ENCODE results near the gene PTPRO. TPM values are rescaled to one million over a fixed set of nuclear protein-coding genes. Genes with fewer than 3 reads are reported as not detected.

PTPRO gene
- total and polyA plus RNA-seq, 10 of the 15 experiments (the other 5 are each of a cell fraction or from before 2014, with no cell fraction given) = 1.2 to 5.3 (median 3.5) TPM

DNA sequence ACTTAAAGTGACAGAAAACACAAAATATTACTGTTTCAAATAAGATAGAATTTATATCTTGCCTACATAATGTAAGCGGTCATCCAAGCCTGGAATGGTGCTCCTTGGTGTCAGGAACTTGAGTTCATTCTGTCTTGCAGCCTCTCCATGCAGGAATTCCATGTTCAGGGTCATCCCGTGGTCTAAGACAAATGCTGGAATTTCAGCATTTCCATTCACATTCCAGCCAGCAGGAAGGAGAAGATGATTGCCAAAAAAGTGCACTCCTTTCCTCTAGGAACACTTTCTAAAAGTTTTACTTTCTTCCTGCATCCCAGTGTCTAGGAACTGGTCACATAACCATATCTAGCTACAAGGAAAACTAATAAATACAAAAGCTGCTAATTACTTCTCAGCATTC lies 106.3 kb downstream of the PTPRO start:
- intact Hi-C loops (cut with micrococcal nuclease; ENCODE audit: unreplicated experiment) = no loop called here
- CTCF ChIA-PET = interaction anchor here (0.6 kb wide), 1 partner anchor 18 kb away, joined by 3 read pairs; no protein-coding TSS in a partner anchor
- Histone ChIP-seq H4K20me1 (ENCODE audit: control insufficient read depth, insufficient read depth) (no peaks in the 10 kb centered on the region), H3K4me3 (no peak overlapping the region), H3K36me3 (ENCODE audit: control insufficient read depth in 2 of 2, insufficient read depth in 2 of 2, low read length in 1 of 2) (no peaks in the 10 kb centered on the region), H3K27me3 (replicated peaks in 1 of 2; ENCODE audit: control insufficient read depth in 2 of 2, insufficient read depth in 2 of 2, low read length in 1 of 2) (no peaks in the 10 kb centered on the region), H3K9ac (ENCODE audit: control insufficient read depth, insufficient read depth, low read length) (no peak overlapping the region), H3K4me2 (ENCODE audit: control insufficient read depth, insufficient read depth) (no peak overlapping the region), H3K4me1 (ENCODE audit: control insufficient read depth, insufficient read depth, low read length) (no peaks in the 10 kb centered on the region), H2AFZ (ENCODE audit: control insufficient read depth, low read depth, low read length) (no peak overlapping the region), H3K27ac (ENCODE audit: control insufficient read depth, insufficient read depth) (no peak overlapping the region), H3K9me3 (replicated peaks; ENCODE audit: control insufficient read depth, insufficient read depth, low read length) (no peaks in the 10 kb centered on the region), H3K79me2 (ENCODE audit: control insufficient read depth, insufficient read depth, low read length) (no peaks in the 10 kb centered on the region)
- SMC1A ChIA-PET (ENCODE audit: uncharacterized antibody, unreplicated experiment) = no interaction called here
- DNase-seq (ENCODE audit: low read depth, low spot score) = no peak
- no peak for FAIRE-seq
- in situ Hi-C loops (cut with MboI) = no loop called here
- POLR2A ChIA-PET = no interaction called here
- no TSS peak for BruUV-seq (replicated peaks)
- no peak for ATAC-seq
- RAD21 ChIA-PET (ENCODE audit: unreplicated experiment) = no interaction called here
- 13% methylated on average over 2 of the region's 2 CpGs for WGBS (ENCODE audit: insufficient coverage, insufficient replicate concordance, low lambda C conversion rate, missing lambda C conversion rate)
- TF ChIP-seq, protein P1, sequence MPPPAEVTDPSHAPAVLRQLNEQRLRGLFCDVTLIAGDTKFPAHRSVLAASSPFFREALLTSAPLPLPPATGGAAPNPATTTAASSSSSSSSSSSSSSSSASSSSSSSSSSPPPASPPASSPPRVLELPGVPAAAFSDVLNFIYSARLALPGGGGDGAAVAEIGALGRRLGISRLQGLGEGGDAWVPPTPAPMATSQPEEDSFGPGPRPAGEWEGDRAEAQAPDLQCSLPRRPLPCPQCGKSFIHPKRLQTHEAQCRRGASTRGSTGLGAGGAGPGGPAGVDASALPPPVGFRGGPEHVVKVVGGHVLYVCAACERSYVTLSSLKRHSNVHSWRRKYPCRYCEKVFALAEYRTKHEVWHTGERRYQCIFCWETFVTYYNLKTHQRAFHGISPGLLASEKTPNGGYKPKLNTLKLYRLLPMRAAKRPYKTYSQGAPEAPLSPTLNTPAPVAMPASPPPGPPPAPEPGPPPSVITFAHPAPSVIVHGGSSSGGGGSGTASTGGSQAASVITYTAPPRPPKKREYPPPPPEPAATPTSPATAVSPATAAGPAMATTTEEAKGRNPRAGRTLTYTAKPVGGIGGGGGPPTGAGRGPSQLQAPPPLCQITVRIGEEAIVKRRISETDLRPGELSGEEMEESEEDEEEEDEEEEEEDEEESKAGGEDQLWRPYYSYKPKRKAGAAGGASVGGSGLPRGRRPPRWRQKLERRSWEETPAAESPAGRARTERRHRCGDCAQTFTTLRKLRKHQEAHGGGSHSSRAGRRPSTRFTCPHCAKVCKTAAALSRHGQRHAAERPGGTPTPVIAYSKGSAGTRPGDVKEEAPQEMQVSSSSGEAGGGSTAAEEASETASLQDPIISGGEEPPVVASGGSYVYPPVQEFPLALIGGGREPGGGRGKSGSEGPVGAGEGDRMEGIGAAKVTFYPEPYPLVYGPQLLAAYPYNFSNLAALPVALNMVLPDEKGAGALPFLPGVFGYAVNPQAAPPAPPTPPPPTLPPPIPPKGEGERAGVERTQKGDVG (CRISPR knock-in tag; IDR thresholded peaks at IDR 0.05) = no peak
- TF ChIP-seq PML (IDR thresholded peaks at IDR 0.05; ENCODE audit: low read length) = no peak
- TF ChIP-seq, protein P2, sequence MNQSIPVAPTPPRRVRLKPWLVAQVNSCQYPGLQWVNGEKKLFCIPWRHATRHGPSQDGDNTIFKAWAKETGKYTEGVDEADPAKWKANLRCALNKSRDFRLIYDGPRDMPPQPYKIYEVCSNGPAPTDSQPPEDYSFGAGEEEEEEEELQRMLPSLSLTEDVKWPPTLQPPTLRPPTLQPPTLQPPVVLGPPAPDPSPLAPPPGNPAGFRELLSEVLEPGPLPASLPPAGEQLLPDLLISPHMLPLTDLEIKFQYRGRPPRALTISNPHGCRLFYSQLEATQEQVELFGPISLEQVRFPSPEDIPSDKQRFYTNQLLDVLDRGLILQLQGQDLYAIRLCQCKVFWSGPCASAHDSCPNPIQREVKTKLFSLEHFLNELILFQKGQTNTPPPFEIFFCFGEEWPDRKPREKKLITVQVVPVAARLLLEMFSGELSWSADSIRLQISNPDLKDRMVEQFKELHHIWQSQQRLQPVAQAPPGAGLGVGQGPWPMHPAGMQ (IDR thresholded peaks at IDR 0.05; ENCODE audit: borderline replicate concordance) = no peak
- TF ChIP-seq ZBED1 (IDR thresholded peaks at IDR 0.05; ENCODE audit: borderline replicate concordance) = no peak
- no peak for TF ChIP-seq NFYA (IDR thresholded peaks at IDR 0.05; ENCODE audit: borderline replicate concordance, low read depth, low read length)
- TF ChIP-seq CREM (IDR thresholded peaks at IDR 0.05; ENCODE audit: low read depth) = no peak
- TF ChIP-seq, protein P3, sequence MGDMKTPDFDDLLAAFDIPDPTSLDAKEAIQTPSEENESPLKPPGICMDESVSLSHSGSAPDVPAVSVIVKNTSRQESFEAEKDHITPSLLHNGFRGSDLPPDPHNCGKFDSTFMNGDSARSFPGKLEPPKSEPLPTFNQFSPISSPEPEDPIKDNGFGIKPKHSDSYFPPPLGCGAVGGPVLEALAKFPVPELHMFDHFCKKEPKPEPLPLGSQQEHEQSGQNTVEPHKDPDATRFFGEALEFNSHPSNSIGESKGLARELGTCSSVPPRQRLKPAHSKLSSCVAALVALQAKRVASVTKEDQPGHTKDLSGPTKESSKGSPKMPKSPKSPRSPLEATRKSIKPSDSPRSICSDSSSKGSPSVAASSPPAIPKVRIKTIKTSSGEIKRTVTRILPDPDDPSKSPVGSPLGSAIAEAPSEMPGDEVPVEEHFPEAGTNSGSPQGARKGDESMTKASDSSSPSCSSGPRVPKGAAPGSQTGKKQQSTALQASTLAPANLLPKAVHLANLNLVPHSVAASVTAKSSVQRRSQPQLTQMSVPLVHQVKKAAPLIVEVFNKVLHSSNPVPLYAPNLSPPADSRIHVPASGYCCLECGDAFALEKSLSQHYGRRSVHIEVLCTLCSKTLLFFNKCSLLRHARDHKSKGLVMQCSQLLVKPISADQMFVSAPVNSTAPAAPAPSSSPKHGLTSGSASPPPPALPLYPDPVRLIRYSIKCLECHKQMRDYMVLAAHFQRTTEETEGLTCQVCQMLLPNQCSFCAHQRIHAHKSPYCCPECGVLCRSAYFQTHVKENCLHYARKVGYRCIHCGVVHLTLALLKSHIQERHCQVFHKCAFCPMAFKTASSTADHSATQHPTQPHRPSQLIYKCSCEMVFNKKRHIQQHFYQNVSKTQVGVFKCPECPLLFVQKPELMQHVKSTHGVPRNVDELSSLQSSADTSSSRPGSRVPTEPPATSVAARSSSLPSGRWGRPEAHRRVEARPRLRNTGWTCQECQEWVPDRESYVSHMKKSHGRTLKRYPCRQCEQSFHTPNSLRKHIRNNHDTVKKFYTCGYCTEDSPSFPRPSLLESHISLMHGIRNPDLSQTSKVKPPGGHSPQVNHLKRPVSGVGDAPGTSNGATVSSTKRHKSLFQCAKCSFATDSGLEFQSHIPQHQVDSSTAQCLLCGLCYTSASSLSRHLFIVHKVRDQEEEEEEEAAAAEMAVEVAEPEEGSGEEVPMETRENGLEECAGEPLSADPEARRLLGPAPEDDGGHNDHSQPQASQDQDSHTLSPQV (IDR thresholded peaks at IDR 0.05) = no peak
- TF ChIP-seq, protein P4, sequence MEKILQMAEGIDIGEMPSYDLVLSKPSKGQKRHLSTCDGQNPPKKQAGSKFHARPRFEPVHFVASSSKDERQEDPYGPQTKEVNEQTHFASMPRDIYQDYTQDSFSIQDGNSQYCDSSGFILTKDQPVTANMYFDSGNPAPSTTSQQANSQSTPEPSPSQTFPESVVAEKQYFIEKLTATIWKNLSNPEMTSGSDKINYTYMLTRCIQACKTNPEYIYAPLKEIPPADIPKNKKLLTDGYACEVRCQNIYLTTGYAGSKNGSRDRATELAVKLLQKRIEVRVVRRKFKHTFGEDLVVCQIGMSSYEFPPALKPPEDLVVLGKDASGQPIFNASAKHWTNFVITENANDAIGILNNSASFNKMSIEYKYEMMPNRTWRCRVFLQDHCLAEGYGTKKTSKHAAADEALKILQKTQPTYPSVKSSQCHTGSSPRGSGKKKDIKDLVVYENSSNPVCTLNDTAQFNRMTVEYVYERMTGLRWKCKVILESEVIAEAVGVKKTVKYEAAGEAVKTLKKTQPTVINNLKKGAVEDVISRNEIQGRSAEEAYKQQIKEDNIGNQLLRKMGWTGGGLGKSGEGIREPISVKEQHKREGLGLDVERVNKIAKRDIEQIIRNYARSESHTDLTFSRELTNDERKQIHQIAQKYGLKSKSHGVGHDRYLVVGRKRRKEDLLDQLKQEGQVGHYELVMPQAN (conservative IDR thresholded peaks at IDR 0.05) = no peak
- no peak for TF ChIP-seq POLR2AphosphoS5 (IDR thresholded peaks at IDR 0.05; ENCODE audit: low read length)
- TF ChIP-seq, protein P5, sequence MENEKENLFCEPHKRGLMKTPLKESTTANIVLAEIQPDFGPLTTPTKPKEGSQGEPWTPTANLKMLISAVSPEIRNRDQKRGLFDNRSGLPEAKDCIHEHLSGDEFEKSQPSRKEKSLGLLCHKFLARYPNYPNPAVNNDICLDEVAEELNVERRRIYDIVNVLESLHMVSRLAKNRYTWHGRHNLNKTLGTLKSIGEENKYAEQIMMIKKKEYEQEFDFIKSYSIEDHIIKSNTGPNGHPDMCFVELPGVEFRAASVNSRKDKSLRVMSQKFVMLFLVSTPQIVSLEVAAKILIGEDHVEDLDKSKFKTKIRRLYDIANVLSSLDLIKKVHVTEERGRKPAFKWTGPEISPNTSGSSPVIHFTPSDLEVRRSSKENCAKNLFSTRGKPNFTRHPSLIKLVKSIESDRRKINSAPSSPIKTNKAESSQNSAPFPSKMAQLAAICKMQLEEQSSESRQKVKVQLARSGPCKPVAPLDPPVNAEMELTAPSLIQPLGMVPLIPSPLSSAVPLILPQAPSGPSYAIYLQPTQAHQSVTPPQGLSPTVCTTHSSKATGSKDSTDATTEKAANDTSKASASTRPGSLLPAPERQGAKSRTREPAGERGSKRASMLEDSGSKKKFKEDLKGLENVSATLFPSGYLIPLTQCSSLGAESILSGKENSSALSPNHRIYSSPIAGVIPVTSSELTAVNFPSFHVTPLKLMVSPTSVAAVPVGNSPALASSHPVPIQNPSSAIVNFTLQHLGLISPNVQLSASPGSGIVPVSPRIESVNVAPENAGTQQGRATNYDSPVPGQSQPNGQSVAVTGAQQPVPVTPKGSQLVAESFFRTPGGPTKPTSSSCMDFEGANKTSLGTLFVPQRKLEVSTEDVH (IDR thresholded peaks at IDR 0.05; ENCODE audit: low read depth, partially characterized antibody) = no peak
- TF ChIP-seq NFXL1 (IDR thresholded peaks at IDR 0.05; ENCODE audit: borderline replicate concordance) = no peak

Measured in GM12878 (cell line).